GM18511 (cell line): ENCODE data around the gene MYADML2.
A peak's percentile ranks its signal among the peaks of the same experiment; 100 is the strongest.

Experiments used
- ATAC-seq: cut with Tn5 transposase; IDR thresholded peaks from one replicate; pipeline ENCODE4 v1.9.1; 2021; ENCODE audit warnings: mild to moderate bottlenecking, moderate library complexity; ENCODE audit not compliant: unreplicated experiment

MYADML2 gene

GRCh38 chr17:81940538-81941483, 6.2 kb downstream of the MYADML2 start:
- ATAC-seq, result no peak

- no peak for ATAC-seq
These were observed 7.1 kb downstream of the MYADML2 start for GRCh38 chr17:81939881-81940385.

- ATAC-seq, result no peak
These were observed 7.8 kb downstream of the MYADML2 start for GRCh38 chr17:81939218-81939617.

GRCh38 chr17:81935709-81936084, 11.3 kb downstream of the MYADML2 start:
- no peak for ATAC-seq

GRCh38 chr17:81934850-81935708, 12.0 kb downstream of the MYADML2 start:
- ATAC-seq, result no peak

GRCh38 chr17:81934098-81934757, 12.8 kb downstream of the MYADML2 start:
- no peak for ATAC-seq

- ATAC-seq, result no peak
These were observed 13.8 kb downstream of the MYADML2 start for GRCh38 chr17:81933178-81933699.

GRCh38 chr17:81932333-81932983, 14.6 kb downstream of the MYADML2 start:
- ATAC-seq, result no peak

GRCh38 chr17:81931557-81932332, 15.3 kb downstream of the MYADML2 start:
- ATAC-seq, result no peak

- no peak for ATAC-seq
These were observed 15.9 kb downstream of the MYADML2 start for GRCh38 chr17:81931189-81931556.

GRCh38 chr17:81930142-81931125, 16.6 kb downstream of the MYADML2 start:
- no peak for ATAC-seq

GRCh38 chr17:81929253-81930141, 17.5 kb downstream of the MYADML2 start:
- no peak for ATAC-seq

- no peak for ATAC-seq
These were observed 18.3 kb downstream of the MYADML2 start for GRCh38 chr17:81928544-81929252.

- peak; percentile 58 for ATAC-seq
These were observed 19.1 kb downstream of the MYADML2 start, which contains the start of gene MAFG for GRCh38 chr17:81927653-81928543. Gene MAFG (minus strand): TSS chr17:81927735. CDS start chr17:81923185, 4,550 bp downstream.

GRCh38 chr17:81927152-81927652, 19.8 kb downstream of the MYADML2 start:
- peak; percentile 33 for ATAC-seq
